Measurements from ENCODE around the gene MEIOC.

DNA sequence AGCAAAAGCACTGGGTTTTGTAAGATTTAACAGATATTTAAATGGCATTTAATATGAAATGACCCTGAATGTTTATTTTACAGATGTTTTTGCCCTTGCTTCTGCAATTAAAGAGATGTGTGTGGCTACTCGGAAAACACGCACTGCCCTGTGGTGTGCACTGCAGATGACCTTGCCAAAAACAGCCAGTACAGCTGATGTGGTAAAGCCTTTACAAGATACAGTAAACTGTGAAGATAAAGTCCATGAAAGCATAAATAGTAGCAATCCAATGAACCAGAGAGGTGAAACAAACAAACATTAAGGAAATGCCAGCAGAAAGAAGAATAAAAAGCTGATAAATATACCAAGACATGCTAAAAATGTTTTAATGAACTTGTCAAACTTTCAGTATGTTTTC is 17.6 kb downstream of the MEIOC start:
- TF ChIP-seq POLR2A (IDR thresholded peaks at IDR 0.05; ENCODE audit: low read depth, low read length) (no peak), MAFK (IDR thresholded peaks at IDR 0.05; ENCODE audit: low read depth, low read length) (no peak), BHLHE40 (IDR thresholded peaks at IDR 0.05; ENCODE audit: low read depth, low read length) (no peak), ELK1 (IDR thresholded peaks at IDR 0.05; ENCODE audit: borderline replicate concordance, low read depth, low read length) (no peak), SMC3 (IDR thresholded peaks at IDR 0.05; ENCODE audit: low read depth, low read length) (no peak), RCOR1 (IDR thresholded peaks at IDR 0.05; ENCODE audit: insufficient replicate concordance, low read length) (no peak), RFX5 (IDR thresholded peaks at IDR 0.05; ENCODE audit: low read depth, low read length) (no peak), CHD1 (IDR thresholded peaks at IDR 0.05; ENCODE audit: low read depth, low read length) (no peak), MAZ (IDR thresholded peaks at IDR 0.05; ENCODE audit: borderline replicate concordance, low read depth, low read length) (no peak), NFE2L2 (IDR thresholded peaks at IDR 0.05; ENCODE audit: low read depth, low read length) (no peak)
- TF ChIP-seq, protein P1, sequence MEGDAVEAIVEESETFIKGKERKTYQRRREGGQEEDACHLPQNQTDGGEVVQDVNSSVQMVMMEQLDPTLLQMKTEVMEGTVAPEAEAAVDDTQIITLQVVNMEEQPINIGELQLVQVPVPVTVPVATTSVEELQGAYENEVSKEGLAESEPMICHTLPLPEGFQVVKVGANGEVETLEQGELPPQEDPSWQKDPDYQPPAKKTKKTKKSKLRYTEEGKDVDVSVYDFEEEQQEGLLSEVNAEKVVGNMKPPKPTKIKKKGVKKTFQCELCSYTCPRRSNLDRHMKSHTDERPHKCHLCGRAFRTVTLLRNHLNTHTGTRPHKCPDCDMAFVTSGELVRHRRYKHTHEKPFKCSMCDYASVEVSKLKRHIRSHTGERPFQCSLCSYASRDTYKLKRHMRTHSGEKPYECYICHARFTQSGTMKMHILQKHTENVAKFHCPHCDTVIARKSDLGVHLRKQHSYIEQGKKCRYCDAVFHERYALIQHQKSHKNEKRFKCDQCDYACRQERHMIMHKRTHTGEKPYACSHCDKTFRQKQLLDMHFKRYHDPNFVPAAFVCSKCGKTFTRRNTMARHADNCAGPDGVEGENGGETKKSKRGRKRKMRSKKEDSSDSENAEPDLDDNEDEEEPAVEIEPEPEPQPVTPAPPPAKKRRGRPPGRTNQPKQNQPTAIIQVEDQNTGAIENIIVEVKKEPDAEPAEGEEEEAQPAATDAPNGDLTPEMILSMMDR (conservative IDR thresholded peaks at IDR 0.05; ENCODE audit: low read depth, low read length), result no peak
- TF ChIP-seq, protein P2, sequence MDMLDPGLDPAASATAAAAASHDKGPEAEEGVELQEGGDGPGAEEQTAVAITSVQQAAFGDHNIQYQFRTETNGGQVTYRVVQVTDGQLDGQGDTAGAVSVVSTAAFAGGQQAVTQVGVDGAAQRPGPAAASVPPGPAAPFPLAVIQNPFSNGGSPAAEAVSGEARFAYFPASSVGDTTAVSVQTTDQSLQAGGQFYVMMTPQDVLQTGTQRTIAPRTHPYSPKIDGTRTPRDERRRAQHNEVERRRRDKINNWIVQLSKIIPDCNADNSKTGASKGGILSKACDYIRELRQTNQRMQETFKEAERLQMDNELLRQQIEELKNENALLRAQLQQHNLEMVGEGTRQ (IDR thresholded peaks at IDR 0.05; ENCODE audit: low read depth, low read length), result no peak

Data from IMR-90 (cell line).